ENCODE results near the gene SNAP47. TPM values are rescaled to one million over a fixed set of nuclear protein-coding genes. Genes with fewer than 3 reads are reported as not detected.

SNAP47 gene
- total RNA-seq, 1 experiment from 2014 or later = 39.4 TPM

- no peaks in the 10 kb centered on the region for H3K4me1 Mint-ChIP-seq (ENCODE audit: low read depth, unreplicated experiment)
- CTCF ChIA-PET = no interaction called here
- H3K9me3 Mint-ChIP-seq (ENCODE audit: low read depth, unreplicated experiment) = peaks cover 2% of the 10 kb centered on the region
- no peaks in the 10 kb centered on the region for H3K36me3 Mint-ChIP-seq (ENCODE audit: insufficient read depth, unreplicated experiment)
- intact Hi-C loops (cut with micrococcal nuclease; ENCODE audit: unreplicated experiment) = no loop called here
- no peak overlapping the region for H3K27ac Mint-ChIP-seq (ENCODE audit: unreplicated experiment)
- no peak for DNase-seq
- BruUV-seq (replicated peaks) = no TSS peak
- H3K4me3 Mint-ChIP-seq (ENCODE audit: low read depth, unreplicated experiment) = no peak overlapping the region
- TF ChIP-seq CTCF (IDR thresholded peaks at IDR 0.05; ENCODE audit: unreplicated experiment) = no peak
- peaks cover 13% of the 10 kb centered on the region for H3K27me3 Mint-ChIP-seq (ENCODE audit: unreplicated experiment)
Observed at GRCh38 chr1:227808566-227808965, 73.3 kb downstream of the SNAP47 start.

GRCh38 chr1:227809026-227809425 lies 73.8 kb downstream of the SNAP47 start:
- Mint-ChIP-seq H3K27ac (ENCODE audit: unreplicated experiment) (no peak overlapping the region), H3K36me3 (ENCODE audit: insufficient read depth, unreplicated experiment) (no peaks in the 10 kb centered on the region), H3K9me3 (ENCODE audit: low read depth, unreplicated experiment) (peaks cover 2% of the 10 kb centered on the region), H3K4me3 (ENCODE audit: low read depth, unreplicated experiment) (no peak overlapping the region), H3K27me3 (ENCODE audit: unreplicated experiment) (peaks cover 8% of the 10 kb centered on the region), H3K4me1 (ENCODE audit: low read depth, unreplicated experiment) (no peaks in the 10 kb centered on the region)
- CTCF ChIA-PET = no interaction called here
- no peak for DNase-seq
- no TSS peak for BruUV-seq (replicated peaks)
- no peak for TF ChIP-seq CTCF (IDR thresholded peaks at IDR 0.05; ENCODE audit: unreplicated experiment)
- intact Hi-C loops (cut with micrococcal nuclease; ENCODE audit: unreplicated experiment) = no loop called here

GRCh38 chr1:227813962-227814361 lies 78.7 kb downstream of the SNAP47 start:
- no peak overlapping the region for H3K4me3 Mint-ChIP-seq (ENCODE audit: low read depth, unreplicated experiment)
- TF ChIP-seq CTCF (IDR thresholded peaks at IDR 0.05; ENCODE audit: unreplicated experiment) = no peak
- no peaks in the 10 kb centered on the region for H3K27me3 Mint-ChIP-seq (ENCODE audit: unreplicated experiment)
- intact Hi-C loops (cut with micrococcal nuclease; ENCODE audit: unreplicated experiment) = no loop called here
- peaks cover 6% of the 10 kb centered on the region for H3K9me3 Mint-ChIP-seq (ENCODE audit: low read depth, unreplicated experiment)
- no peaks in the 10 kb centered on the region for H3K36me3 Mint-ChIP-seq (ENCODE audit: insufficient read depth, unreplicated experiment)
- no TSS peak for BruUV-seq (replicated peaks)
- DNase-seq = no peak
- no peak overlapping the region for H3K27ac Mint-ChIP-seq (ENCODE audit: unreplicated experiment)
- H3K4me1 Mint-ChIP-seq (ENCODE audit: low read depth, unreplicated experiment) = no peaks in the 10 kb centered on the region
- CTCF ChIA-PET = interaction anchor here (0.6 kb wide), 1 partner anchor 37 kb away, joined by 3 read pairs; no protein-coding TSS in a partner anchor

- no peaks in the 10 kb centered on the region for H3K27me3 Mint-ChIP-seq (ENCODE audit: unreplicated experiment)
- H3K9me3 Mint-ChIP-seq (ENCODE audit: low read depth, unreplicated experiment) = peaks cover 6% of the 10 kb centered on the region
- no peak for TF ChIP-seq CTCF (IDR thresholded peaks at IDR 0.05; ENCODE audit: unreplicated experiment)
- no TSS peak for BruUV-seq (replicated peaks)
- no peak within 1 kb of the TSS for H3K4me3 Mint-ChIP-seq (ENCODE audit: low read depth, unreplicated experiment)
- no peak for DNase-seq
- intact Hi-C loops (cut with micrococcal nuclease; ENCODE audit: unreplicated experiment) = no loop called here
- no peaks in the 10 kb centered on the region for H3K36me3 Mint-ChIP-seq (ENCODE audit: insufficient read depth, unreplicated experiment)
- H3K4me1 Mint-ChIP-seq (ENCODE audit: low read depth, unreplicated experiment) = no peaks in the 10 kb centered on the region
- CTCF ChIA-PET = interaction anchor here (0.6 kb wide), 3 partner anchors 163 to 326 kb away, joined by 3 to 5 read pairs (median 3); no protein-coding TSS in a partner anchor
- H3K27ac Mint-ChIP-seq (ENCODE audit: unreplicated experiment) = no peak within 1 kb of the TSS
Observed at GRCh38 chr1:227815468-227816409, 80.5 kb downstream of the SNAP47 start, which contains the start of gene PRSS38. PRSS38 (plus strand) TSS chr1:227815675; CDS start chr1:227815717, 42 bp downstream.

Data from Calu3 (cell line).